Subcutaneous adipose tissue (tissue), 4 donors: ENCODE results near the gene MINDY4B. TPM values are rescaled to one million over a fixed set of nuclear protein-coding genes. Genes with fewer than 3 reads are reported as not detected.

ENCODE experiments used
- total RNA-seq, 4 donors: library from RNA; depleted of rRNA; stranded (reverse); fragments of >200 nt; gene quantifications; one replicate each; pipeline ENCODE4 v1.1.0, GENCODE V29; 2016
- TF ChIP-seq, protein P1 (sequence below): fragments of 450-650 bp; IDR thresholded peaks from one replicate; pipeline ENCODE4 v1.5.1; 2016; ENCODE audit warnings: low read depth, mild to moderate bottlenecking, control low read depth, antibody characterized with exemption, moderate library complexity

Gene MINDY4B
- total RNA-seq, 4 donors from 2014 or later, result not detected

DNA sequence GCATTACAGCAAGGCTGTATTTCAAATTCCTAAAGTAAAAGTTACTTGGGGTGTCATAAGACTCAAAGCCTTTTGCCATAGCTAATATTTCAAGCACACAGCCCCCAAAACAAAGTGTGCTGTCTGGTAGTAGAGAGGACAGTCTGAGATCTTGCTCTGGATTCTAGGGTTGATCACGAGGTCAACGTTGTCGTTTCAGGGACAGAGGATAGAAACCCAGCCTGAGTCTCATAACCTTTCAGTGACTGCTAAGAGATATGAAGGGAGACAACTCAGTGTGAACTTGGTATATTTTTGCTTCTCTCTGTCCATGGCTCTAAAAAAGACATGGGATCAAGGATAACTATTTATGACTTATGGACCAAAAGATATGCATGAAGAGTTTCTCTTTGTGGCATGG, 25.6 kb upstream of the MINDY4B start:
- TF ChIP-seq, protein P1, sequence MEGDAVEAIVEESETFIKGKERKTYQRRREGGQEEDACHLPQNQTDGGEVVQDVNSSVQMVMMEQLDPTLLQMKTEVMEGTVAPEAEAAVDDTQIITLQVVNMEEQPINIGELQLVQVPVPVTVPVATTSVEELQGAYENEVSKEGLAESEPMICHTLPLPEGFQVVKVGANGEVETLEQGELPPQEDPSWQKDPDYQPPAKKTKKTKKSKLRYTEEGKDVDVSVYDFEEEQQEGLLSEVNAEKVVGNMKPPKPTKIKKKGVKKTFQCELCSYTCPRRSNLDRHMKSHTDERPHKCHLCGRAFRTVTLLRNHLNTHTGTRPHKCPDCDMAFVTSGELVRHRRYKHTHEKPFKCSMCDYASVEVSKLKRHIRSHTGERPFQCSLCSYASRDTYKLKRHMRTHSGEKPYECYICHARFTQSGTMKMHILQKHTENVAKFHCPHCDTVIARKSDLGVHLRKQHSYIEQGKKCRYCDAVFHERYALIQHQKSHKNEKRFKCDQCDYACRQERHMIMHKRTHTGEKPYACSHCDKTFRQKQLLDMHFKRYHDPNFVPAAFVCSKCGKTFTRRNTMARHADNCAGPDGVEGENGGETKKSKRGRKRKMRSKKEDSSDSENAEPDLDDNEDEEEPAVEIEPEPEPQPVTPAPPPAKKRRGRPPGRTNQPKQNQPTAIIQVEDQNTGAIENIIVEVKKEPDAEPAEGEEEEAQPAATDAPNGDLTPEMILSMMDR, result no peak

DNA sequence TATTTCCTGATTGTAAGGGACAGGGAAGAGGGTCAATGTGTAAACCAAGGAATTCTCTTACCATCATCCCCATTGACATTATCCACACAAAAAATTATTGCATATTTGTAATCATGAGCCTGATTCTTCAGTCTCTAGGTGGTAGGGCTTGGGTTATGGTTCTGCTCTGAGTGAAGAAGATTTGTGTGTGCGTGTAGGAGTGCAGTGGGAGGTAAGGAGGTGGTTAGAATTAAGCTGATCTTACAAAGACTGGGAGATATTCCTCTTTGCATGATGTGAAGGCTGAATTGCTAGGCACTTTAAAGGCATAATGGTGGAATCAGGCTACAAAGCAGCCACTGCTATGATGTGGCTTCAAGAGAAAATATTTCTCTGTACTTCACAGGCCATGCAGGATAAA, 23.0 kb upstream of the MINDY4B start:
- TF ChIP-seq, protein P1, result no peak

DNA sequence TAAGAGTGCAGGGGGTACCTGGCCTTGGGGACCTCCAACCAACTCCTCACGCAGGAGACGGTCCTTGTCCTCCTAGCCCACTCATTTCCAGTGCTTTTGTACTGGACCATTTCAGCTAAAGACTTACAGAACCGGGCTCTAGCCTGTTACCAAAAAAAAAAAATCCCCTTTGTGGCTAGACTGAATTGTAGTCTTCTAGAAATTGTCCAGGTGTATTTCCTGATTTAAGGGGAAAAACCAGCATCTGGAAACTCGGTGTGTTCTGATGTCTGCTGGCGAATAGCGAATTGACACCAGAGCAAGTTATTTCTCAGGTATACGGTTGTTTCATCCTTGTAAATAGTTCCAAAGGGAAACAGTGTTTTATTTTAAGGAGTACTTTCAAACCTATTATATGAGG, 21.1 kb upstream of the MINDY4B start:
- TF ChIP-seq, protein P1, result no peak

DNA sequence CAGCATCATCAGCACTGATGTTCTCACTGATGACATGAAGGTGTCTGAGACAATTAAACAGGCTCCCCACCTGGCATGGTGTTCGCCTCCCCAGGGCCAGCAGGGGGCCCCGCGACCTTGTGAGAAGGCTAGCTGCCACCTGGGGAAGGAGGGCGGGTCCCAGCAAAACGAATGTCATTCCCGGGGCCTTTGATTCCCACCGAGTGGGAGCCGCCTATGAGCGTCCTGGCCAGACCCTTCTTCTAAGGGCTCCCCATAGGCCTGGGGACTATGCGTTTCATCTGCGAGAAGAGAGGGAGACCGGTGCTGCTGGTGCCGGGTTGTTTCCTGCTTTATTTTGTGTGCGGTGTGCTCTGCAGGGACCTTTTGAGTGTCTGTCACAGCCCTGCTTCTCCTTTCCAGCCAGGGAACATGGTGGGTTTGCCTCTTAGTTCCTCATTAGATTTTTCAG, 20.5 kb upstream of the MINDY4B start:
- TF ChIP-seq, protein P1, result no peak

DNA sequence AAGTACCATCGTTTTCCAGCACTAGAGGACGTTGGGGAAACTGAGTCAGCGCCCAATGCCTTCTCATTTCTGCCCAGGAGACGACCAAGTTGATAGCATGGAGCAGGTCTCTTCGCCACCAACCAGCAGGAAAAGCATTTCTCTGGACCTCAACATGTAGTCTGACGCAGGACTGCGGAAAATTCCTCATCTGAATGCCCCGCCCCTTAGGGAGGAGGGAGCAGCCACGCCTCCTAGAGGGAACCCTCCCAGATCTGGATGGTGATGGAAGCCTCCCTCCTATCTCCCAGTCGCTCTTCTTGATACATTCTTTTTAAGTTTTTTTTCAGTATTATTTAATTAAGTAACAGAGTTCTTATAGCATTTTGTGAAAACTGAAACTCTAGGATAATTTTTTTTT, 17.4 kb upstream of the MINDY4B start:
- TF ChIP-seq, protein P1, result no peak

DNA sequence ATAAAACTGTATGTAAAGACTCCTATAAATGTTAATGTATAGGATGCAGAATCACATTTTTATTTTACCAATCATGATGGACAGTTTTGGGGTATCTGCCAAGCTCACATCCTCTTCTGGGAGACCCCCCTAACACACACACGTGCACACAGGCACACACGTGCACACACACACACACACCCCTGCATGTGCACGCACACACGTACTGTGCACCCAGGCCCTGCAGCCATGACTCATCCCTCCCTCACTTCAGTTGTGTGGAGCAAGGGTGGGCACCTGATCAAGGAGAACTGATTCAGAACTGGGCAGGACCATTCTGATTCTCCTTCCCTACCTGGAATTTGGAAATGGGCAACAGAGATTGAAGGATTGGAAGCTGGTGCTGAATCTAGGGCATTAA, 16.0 kb upstream of the MINDY4B start:
- TF ChIP-seq, protein P1, result no peak

DNA sequence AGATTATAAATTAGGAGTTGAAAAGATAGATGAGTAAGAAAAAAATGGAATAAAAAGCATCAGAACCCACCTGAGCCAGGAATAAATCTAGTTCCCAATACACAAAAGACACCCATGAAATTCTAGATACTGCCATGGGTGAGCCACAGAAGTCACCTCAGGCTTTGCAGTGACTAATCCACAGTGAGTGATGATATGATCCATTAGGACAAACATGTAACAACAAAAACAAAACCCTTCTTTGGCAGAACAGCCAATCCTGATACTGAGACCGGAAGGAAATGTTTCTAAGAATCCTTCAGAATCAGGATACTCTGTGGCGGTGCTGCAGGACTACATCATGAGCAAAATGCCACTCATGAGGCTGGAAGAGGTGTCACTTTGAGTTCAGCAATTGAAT, 15.0 kb upstream of the MINDY4B start:
- TF ChIP-seq, protein P1, result no peak

DNA sequence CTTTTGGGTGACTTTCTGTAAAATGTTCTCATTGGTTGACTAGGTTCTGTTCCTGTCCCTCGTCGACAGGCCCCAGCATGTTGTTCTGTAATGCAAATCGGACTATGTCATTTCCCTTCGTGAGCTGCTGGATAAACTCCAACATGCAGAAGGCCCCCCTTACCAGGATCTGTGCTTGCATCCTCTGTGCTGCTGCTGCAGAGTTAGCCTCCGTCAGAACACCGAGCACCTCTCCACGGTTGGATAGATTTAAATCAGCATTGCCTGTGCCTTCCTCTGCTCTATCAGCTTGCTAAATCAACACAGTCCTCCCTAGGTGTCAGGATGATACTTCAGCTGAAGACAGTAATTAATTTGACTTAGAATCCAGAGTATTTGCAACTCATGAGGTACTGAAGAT, 12.7 kb upstream of the MINDY4B start:
- TF ChIP-seq, protein P1, result no peak
